Mucosa of stomach (tissue), 1 donor: ENCODE data around the gene SPI1.

Experiments
- H3K27me3 ChIP-seq: one replicate; pipeline ENCODE4 v1.7.0; 2013; ENCODE audit warnings: mild to moderate bottlenecking, low read length; ENCODE audit not compliant: control insufficient read depth, insufficient read depth
- H3K36me3 ChIP-seq: one replicate; pipeline ENCODE4 v1.7.0; 2013; ENCODE audit warnings: low read length; ENCODE audit not compliant: control insufficient read depth, insufficient read depth
- H3K4me1 ChIP-seq: one replicate; pipeline ENCODE4 v1.7.0; 2013; ENCODE audit warnings: mild to moderate bottlenecking, low read length; ENCODE audit not compliant: control insufficient read depth, insufficient read depth
- H3K4me3 ChIP-seq: one replicate; pipeline ENCODE4 v1.7.0; 2013; ENCODE audit warnings: low read length
- H3K9ac ChIP-seq: one replicate; pipeline ENCODE4 v1.7.0; 2013; ENCODE audit warnings: mild to moderate bottlenecking, low read length, moderate library complexity
- H3K9me3 ChIP-seq: one replicate; pipeline ENCODE4 v1.7.0; 2013; ENCODE audit warnings: mild to moderate bottlenecking, low read length, moderate library complexity; ENCODE audit not compliant: control insufficient read depth
- donor health status: Pancreatic carcinoma.

The SPI1 gene

GRCh38 chr11:47391077-47391583 is 12.8 kb upstream of the SPI1 start:
- Histone ChIP-seq H3K9me3 (no peaks in the 10 kb centered on the region), H3K9ac (no peak overlapping the region), H3K4me1 (peaks cover 6% of the 10 kb centered on the region), H3K36me3 (no peaks in the 10 kb centered on the region), H3K27me3 (no peaks in the 10 kb centered on the region), H3K4me3 (no peak overlapping the region)

GRCh38 chr11:47390422-47390760 is 12.0 kb upstream of the SPI1 start:
- H3K9ac ChIP-seq: no peak overlapping the region
- no peak overlapping the region for H3K4me3 ChIP-seq
- no peaks in the 10 kb centered on the region for H3K9me3 ChIP-seq
- H3K27me3 ChIP-seq: no peaks in the 10 kb centered on the region
- H3K4me1 ChIP-seq: peaks cover 6% of the 10 kb centered on the region
- H3K36me3 ChIP-seq: no peaks in the 10 kb centered on the region

DNA sequence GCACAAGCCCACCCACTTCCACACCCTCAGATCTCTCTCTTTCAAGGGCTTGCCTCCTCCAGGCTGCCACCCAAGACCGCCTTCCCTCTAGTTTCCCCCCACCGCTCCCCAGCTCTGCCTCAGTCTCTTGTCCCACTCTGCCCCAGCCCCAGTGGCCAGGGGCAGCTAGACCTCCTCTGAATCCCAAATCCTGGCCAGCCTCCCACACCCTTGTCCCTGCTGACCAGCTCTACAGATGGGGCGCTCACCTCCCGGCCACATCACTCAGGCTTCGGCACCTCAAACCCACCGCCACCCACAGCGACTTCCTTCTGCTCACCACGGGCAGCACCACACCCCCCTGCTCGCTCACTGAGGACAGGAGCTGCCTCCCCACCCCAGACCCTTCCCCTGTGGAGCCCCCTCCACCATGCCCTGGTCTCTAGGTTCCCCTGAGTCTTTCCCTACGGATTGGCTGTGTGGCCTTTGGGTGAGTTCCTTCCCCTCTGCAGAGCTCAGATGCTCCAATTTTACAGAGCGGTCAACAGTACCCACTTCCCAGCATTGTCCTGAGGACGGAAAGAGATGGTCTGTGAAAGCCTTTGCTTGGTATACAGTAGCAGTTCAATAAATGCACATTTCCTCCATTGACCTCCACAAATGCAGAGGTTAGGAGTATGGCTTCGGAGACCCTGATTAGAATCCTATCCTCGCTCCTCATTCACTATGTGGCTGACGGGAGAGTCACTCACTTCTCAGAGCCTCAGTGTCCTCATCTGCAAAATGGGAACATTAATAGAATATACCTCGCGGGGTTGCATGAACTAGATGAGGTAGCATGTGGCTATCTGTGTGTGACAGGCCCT is 11.5 kb upstream of the SPI1 start:
- H3K9ac ChIP-seq: no peak overlapping the region
- H3K9me3 ChIP-seq: no peaks in the 10 kb centered on the region
- H3K27me3 ChIP-seq: no peaks in the 10 kb centered on the region
- H3K4me3 ChIP-seq: no peak overlapping the region
- peaks cover 6% of the 10 kb centered on the region for H3K4me1 ChIP-seq
- no peaks in the 10 kb centered on the region for H3K36me3 ChIP-seq

- no peak overlapping the region for H3K4me3 ChIP-seq
These were observed 10.6 kb upstream of the SPI1 start for GRCh38 chr11:47388697-47389576.

DNA sequence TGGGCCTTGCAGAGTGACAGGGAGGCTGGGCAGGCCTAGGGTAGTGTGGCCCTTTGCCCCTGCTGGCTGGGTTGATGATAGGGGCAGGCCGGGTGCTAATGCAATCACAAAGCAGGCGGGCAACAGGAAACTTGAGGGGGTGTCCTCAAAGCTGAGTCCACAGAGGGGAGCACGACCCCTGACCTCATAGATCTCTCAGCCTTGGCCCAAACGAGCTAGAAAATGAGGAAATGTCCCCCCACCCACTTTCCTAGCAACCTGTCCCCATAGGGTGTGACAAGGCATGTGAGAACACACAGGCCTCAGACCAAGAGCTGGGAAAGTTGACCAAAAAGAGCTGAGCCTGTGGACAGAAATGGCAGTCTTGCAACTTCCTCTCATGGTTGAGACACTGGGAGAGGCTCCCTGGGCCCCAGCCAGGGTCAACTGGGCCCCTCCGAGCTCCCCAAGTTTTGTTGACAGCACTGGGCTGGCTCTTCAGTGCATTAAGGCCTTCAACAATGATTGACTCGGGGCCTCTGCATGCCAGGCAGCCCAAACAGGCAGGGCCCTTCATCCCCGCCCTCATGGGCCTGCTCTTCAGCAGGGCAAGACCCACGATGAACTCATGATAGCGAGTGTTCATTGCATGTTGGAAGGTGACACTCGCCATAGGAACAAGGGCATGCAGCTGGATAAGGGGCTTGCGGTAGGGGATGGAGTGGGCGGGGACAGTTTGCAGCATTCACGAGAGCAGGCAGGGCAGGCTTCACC is 9.8 kb upstream of the SPI1 start:
- no peaks in the 10 kb centered on the region for H3K9me3 ChIP-seq
- H3K36me3 ChIP-seq: no peaks in the 10 kb centered on the region
- H3K27me3 ChIP-seq: no peaks in the 10 kb centered on the region
- no peak overlapping the region for H3K4me3 ChIP-seq
- peaks cover 6% of the 10 kb centered on the region for H3K4me1 ChIP-seq
- no peak overlapping the region for H3K9ac ChIP-seq

More at GRCh38 chr11:47388697-47389576, 10.6 kb upstream of the SPI1 start:
- H3K9ac ChIP-seq: no peak overlapping the region
- no peaks in the 10 kb centered on the region for H3K36me3 ChIP-seq
- no peaks in the 10 kb centered on the region for H3K27me3 ChIP-seq
- no peaks in the 10 kb centered on the region for H3K9me3 ChIP-seq
- H3K4me1 ChIP-seq: peaks cover 6% of the 10 kb centered on the region

DNA sequence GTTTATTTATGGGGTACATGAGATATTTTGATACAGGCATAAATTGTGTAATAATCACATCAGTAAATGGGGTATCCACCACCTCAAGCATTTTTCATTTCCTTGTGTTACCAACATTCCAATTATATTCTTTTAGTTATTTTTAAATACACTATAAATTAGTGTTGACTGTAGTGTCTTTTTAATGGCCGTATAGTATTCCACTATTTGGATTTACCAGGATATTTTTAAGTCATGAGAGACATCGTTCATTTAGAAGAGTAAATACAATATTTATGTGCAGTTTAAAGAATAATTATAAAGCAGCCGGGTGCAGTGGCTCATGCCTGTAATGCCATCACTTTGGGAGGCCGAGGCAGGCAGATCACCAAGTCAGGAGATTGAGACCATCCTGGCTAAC is 6.2 kb upstream of the SPI1 start:
- no peak overlapping the region for H3K9ac ChIP-seq

DNA sequence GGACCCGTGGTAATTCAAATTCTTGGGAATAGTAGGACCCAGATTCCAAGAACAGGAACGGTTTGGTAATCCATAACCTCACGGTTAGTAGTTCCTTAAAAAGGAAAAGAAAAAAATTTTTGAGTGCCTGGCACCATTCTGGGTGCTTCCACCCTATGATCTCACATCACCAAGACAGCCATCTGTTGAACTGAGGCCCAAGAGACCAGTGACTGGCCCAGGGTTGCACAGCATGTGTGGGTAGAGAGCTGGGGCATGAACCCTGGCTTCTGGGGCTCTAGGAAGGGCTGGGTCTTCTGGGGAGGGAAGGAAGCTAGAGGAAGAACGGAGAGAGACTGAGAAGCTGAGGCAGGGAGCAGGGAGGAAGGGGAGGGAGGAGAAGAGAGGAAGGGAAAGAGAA is 4.7 kb upstream of the SPI1 start:
- Histone ChIP-seq H3K9ac (no peak overlapping the region), H3K4me3 (no peak overlapping the region), H3K27me3 (no peaks in the 10 kb centered on the region), H3K4me1 (no peaks in the 10 kb centered on the region), H3K9me3 (no peaks in the 10 kb centered on the region), H3K36me3 (no peaks in the 10 kb centered on the region)

More for the DNA sequence above, 6.2 kb upstream of the SPI1 start:
- H3K4me1 ChIP-seq: peaks cover 6% of the 10 kb centered on the region
- H3K9me3 ChIP-seq: no peaks in the 10 kb centered on the region
- H3K27me3 ChIP-seq: no peaks in the 10 kb centered on the region
- H3K36me3 ChIP-seq: no peaks in the 10 kb centered on the region
- no peak overlapping the region for H3K4me3 ChIP-seq

GRCh38 chr11:47380078-47380477 is 1.7 kb upstream of the SPI1 start:
- H3K4me1 ChIP-seq: no peaks in the 10 kb centered on the region
- H3K9me3 ChIP-seq: no peaks in the 10 kb centered on the region
- H3K27me3 ChIP-seq: no peaks in the 10 kb centered on the region
- no peaks in the 10 kb centered on the region for H3K36me3 ChIP-seq
- no peak overlapping the region for H3K4me3 ChIP-seq
- H3K9ac ChIP-seq: no peak overlapping the region

DNA sequence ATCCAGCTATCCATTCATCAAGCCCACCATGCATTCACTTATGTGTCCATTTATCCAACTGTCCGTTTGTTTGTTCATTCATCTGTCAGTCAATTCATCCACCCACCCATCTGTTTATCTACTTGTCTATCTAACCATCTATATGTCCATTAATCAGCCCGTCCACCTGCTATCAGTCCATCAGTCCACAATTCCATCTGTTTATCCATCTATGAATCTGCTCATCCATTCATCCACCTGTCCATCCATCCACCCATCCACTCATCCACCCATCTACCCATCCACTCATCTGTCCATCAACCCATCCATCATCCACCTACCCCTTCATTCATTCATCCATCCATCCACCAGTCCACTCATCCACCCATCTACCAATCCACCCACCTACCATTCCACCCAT is 970 bp upstream of the SPI1 start:
- Histone ChIP-seq H3K27me3 (no peaks in the 10 kb centered on the region), H3K9me3 (no peaks in the 10 kb centered on the region), H3K4me3 (no peak overlapping the region), H3K4me1 (no peaks in the 10 kb centered on the region), H3K9ac (no peak overlapping the region), H3K36me3 (no peaks in the 10 kb centered on the region)

GRCh38 chr11:47378836-47379170 is 456 bp upstream of the SPI1 start:
- Histone ChIP-seq H3K9me3 (no peaks in the 10 kb centered on the region), H3K4me3 (no peak overlapping the region), H3K27me3 (no peaks in the 10 kb centered on the region), H3K4me1 (no peaks in the 10 kb centered on the region), H3K36me3 (no peaks in the 10 kb centered on the region), H3K9ac (no peak overlapping the region)

GRCh38 chr11:47377571-47378009 is 757 bp downstream of the SPI1 start:
- H3K9me3 ChIP-seq: no peaks in the 10 kb centered on the region
- H3K36me3 ChIP-seq: no peaks in the 10 kb centered on the region
- H3K27me3 ChIP-seq: no peaks in the 10 kb centered on the region
- H3K4me3 ChIP-seq: no peak overlapping the region
- H3K9ac ChIP-seq: peak overlapping the region; percentile 53
- H3K4me1 ChIP-seq: no peaks in the 10 kb centered on the region
